GM12892 (cell line): ENCODE results near the gene FXYD3.

ENCODE experiments used
- POLR2A ChIP-seq: IDR thresholded peaks from 2 replicates; pipeline ENCODE4 v1.6.1; 2011; ENCODE audit warnings: low read depth, low read length, control low read depth
- POLR2AphosphoS5 ChIP-seq: IDR thresholded peaks from 2 replicates; pipeline ENCODE4 v1.6.1; 2011; ENCODE audit warnings: low read depth, low read length, control low read depth
- TAF1 ChIP-seq: IDR thresholded peaks from 2 replicates; pipeline ENCODE4 v1.6.1; 2011; ENCODE audit warnings: low read depth, mild to moderate bottlenecking, control low read depth, low read length, borderline replicate concordance

- TF ChIP-seq POLR2AphosphoS5 (no peak), POLR2A (no peak), TAF1 (no peak)
Measured at GRCh38 chr19:35094656-35095055, 21.0 kb upstream of the FXYD3 start.
